DMS53 (cell line): ENCODE results near the gene HDDC2.

ENCODE experiments used
- DNase-seq: peaks from one replicate; lab custom pipeline; 2025; lab: John Stamatoyannopoulos, UW

Gene HDDC2

GRCh38 chr6:125301435-125302391, at the start of gene HDDC2:
Gene HDDC2 (minus strand): TSS chr6:125301967. CDS start chr6:125301932, 35 bp downstream.
- DNase-seq = peak; percentile 87

GRCh38 chr6:125346926-125347563, 45.3 kb upstream of the HDDC2 start:
- no peak for DNase-seq

GRCh38 chr6:125346201-125346925, 44.6 kb upstream of the HDDC2 start:
- no peak for DNase-seq

GRCh38 chr6:125341460-125341859, 39.7 kb upstream of the HDDC2 start:
- DNase-seq = no peak

GRCh38 chr6:125340991-125341390, 39.2 kb upstream of the HDDC2 start:
- DNase-seq = no peak

GRCh38 chr6:125340175-125340835, 38.5 kb upstream of the HDDC2 start:
- DNase-seq = no peak

- DNase-seq = no peak
Observed at GRCh38 chr6:125339653-125340052, 37.9 kb upstream of the HDDC2 start.

- no peak for DNase-seq
Observed at GRCh38 chr6:125338381-125338780, 36.6 kb upstream of the HDDC2 start.

GRCh38 chr6:125337706-125338105, 35.9 kb upstream of the HDDC2 start:
- no peak for DNase-seq

GRCh38 chr6:125332664-125333063, 30.9 kb upstream of the HDDC2 start:
- DNase-seq = no peak

- no peak for DNase-seq
Observed at GRCh38 chr6:125325586-125325985, 23.8 kb upstream of the HDDC2 start.

GRCh38 chr6:125323376-125323775, 21.6 kb upstream of the HDDC2 start:
- DNase-seq = no peak

- DNase-seq = no peak
Observed at GRCh38 chr6:125316621-125317020, 14.9 kb upstream of the HDDC2 start.

GRCh38 chr6:125315548-125315947, 13.8 kb upstream of the HDDC2 start:
- no peak for DNase-seq

GRCh38 chr6:125314009-125314581, 12.3 kb upstream of the HDDC2 start:
- peak; percentile 80 for DNase-seq

- DNase-seq = no peak
Observed at GRCh38 chr6:125312950-125313349, 11.2 kb upstream of the HDDC2 start.

GRCh38 chr6:125312478-125312877, 10.7 kb upstream of the HDDC2 start:
- DNase-seq = no peak

GRCh38 chr6:125310994-125311649, 9.4 kb upstream of the HDDC2 start:
- peak; percentile 80 for DNase-seq

- no peak for DNase-seq
Observed at GRCh38 chr6:125307964-125308615, 6.3 kb upstream of the HDDC2 start.

GRCh38 chr6:125307150-125307838, 5.5 kb upstream of the HDDC2 start:
- peak; percentile 30 for DNase-seq
